Neural crest cell (in vitro differentiated cells): ENCODE data around the gene NFASC. TPM values are rescaled to one million over a fixed set of nuclear protein-coding genes. Genes with fewer than 3 reads are reported as not detected.

ENCODE experiments used
- DNase-seq: peaks from one replicate; pipeline ENCODE4 v3.0.0; 2021; ENCODE audit warnings: low read depth, mixed read lengths, low spot score
- H3K27ac Mint-ChIP-seq: one replicate; pipeline ENCODE4 v1.8.0; 2021; ENCODE audit warnings: mild to moderate bottlenecking, mixed read lengths; ENCODE audit not compliant: unreplicated experiment
- H3K27me3 Mint-ChIP-seq: 2 replicates; pipeline ENCODE4 v1.8.0; 2021; ENCODE audit warnings: low read depth, mild to moderate bottlenecking, mixed read lengths
- H3K36me3 Mint-ChIP-seq: 2 replicates; pipeline ENCODE4 v1.8.0; 2021; ENCODE audit warnings: low read depth, mild to moderate bottlenecking, mixed read lengths
- H3K4me1 Mint-ChIP-seq: 2 replicates; pipeline ENCODE4 v1.8.0; 2021; ENCODE audit warnings: mixed read lengths
- H3K4me3 Mint-ChIP-seq: one replicate; pipeline ENCODE4 v1.8.0; 2021; ENCODE audit warnings: mild to moderate bottlenecking, mixed read lengths
- H3K9me3 Mint-ChIP-seq: 2 replicates; pipeline ENCODE4 v1.8.0; 2021; ENCODE audit warnings: mixed read lengths
- CTCF ChIP-seq: fragments of 200-600 bp; sonication (generic); conservative IDR thresholded peaks from 2 replicates; pipeline ENCODE4 v1.5.0; 2021; ENCODE audit warnings: antibody characterized with exemption, mild to moderate bottlenecking
- total RNA-seq: library from RNA; stranded (reverse); gene quantifications from 2 replicates; pipeline ENCODE4 v1.2.1, GENCODE V29; 2021

The NFASC gene
- total RNA-seq, 1 donor from 2014 or later = 12.9 TPM

- H3K36me3 Mint-ChIP-seq = no peaks in the 10 kb centered on the region
- no peak overlapping the region for H3K4me3 Mint-ChIP-seq
- no peak for DNase-seq
- H3K9me3 Mint-ChIP-seq = no peaks in the 10 kb centered on the region
- H3K27me3 Mint-ChIP-seq = peaks cover 18% of the 10 kb centered on the region
- H3K27ac Mint-ChIP-seq = no peak overlapping the region
- peaks cover 15% of the 10 kb centered on the region for H3K4me1 Mint-ChIP-seq
- no peak for TF ChIP-seq CTCF
Observed at GRCh38 chr1:204875255-204875654, 4.6 kb downstream of the NFASC start.

- no peak for TF ChIP-seq CTCF
- H3K27ac Mint-ChIP-seq = no peak overlapping the region
- H3K27me3 Mint-ChIP-seq = peaks cover 7% of the 10 kb centered on the region
- DNase-seq = no peak
- no peak overlapping the region for H3K4me3 Mint-ChIP-seq
- H3K4me1 Mint-ChIP-seq = peaks cover 9% of the 10 kb centered on the region
- no peaks in the 10 kb centered on the region for H3K9me3 Mint-ChIP-seq
- H3K36me3 Mint-ChIP-seq = no peaks in the 10 kb centered on the region
Observed at GRCh38 chr1:204878621-204879234, 8.1 kb downstream of the NFASC start.

- peaks cover 13% of the 10 kb centered on the region for H3K4me1 Mint-ChIP-seq
- peaks cover 5% of the 10 kb centered on the region for H3K27me3 Mint-ChIP-seq
- no peak for TF ChIP-seq CTCF
- no peaks in the 10 kb centered on the region for H3K9me3 Mint-ChIP-seq
- no peak overlapping the region for H3K4me3 Mint-ChIP-seq
- no peak overlapping the region for H3K27ac Mint-ChIP-seq
- H3K36me3 Mint-ChIP-seq = no peaks in the 10 kb centered on the region
- DNase-seq = no peak
Observed at GRCh38 chr1:204879351-204879750, 8.7 kb downstream of the NFASC start.

GRCh38 chr1:204880906-204881305 lies 10.2 kb downstream of the NFASC start:
- Mint-ChIP-seq H3K4me1 (peaks cover 22% of the 10 kb centered on the region), H3K36me3 (no peaks in the 10 kb centered on the region), H3K27ac (no peak overlapping the region), H3K27me3 (no peaks in the 10 kb centered on the region), H3K9me3 (no peaks in the 10 kb centered on the region), H3K4me3 (no peak overlapping the region)
- TF ChIP-seq CTCF = no peak
- DNase-seq = no peak

- no peaks in the 10 kb centered on the region for H3K27me3 Mint-ChIP-seq
- no peak overlapping the region for H3K27ac Mint-ChIP-seq
- DNase-seq = no peak
- H3K9me3 Mint-ChIP-seq = no peaks in the 10 kb centered on the region
- H3K4me3 Mint-ChIP-seq = no peak overlapping the region
- TF ChIP-seq CTCF = no peak
- H3K4me1 Mint-ChIP-seq = peaks cover 22% of the 10 kb centered on the region
- H3K36me3 Mint-ChIP-seq = no peaks in the 10 kb centered on the region
Observed at GRCh38 chr1:204882479-204882878, 11.8 kb downstream of the NFASC start.
